Body of pancreas (tissue), 4 donors: Measurements from ENCODE around the gene TRAF4. TPM values are rescaled to one million over a fixed set of nuclear protein-coding genes. Genes with fewer than 3 reads are reported as not detected.

Experiments used
- ATAC-seq: fragments of 150-250 bp; one replicate; pipeline ENCODE4 v1.9.1; 2016
- DNase-seq, 4 donors: peaks; one replicate each; pipeline ENCODE4 v3.0.0-alpha.2; 2019
- H3K27ac ChIP-seq, 4 donors: fragments of 200-600 bp; sonication (generic); 1 replicate in 3 of 4; 2 replicates in 1 of 4; pipeline versions ENCODE4 v1.5.1 to v1.6.1; 2016 to 2019; ENCODE audit warnings: mild to moderate bottlenecking in 1 of 4, mixed read lengths in 1 of 4, moderate library complexity in 1 of 4
- H3K27me3 ChIP-seq, 2 donors: fragments of 200-600 bp; sonication (generic); one replicate each; pipeline ENCODE4 v1.6.0; 2016; ENCODE audit warnings: mild to moderate bottlenecking in 1 of 2
- H3K36me3 ChIP-seq, 2 donors: fragments of 200-600 bp; sonication (generic); replicated peaks in 1 of 2; 2 replicates each; pipeline ENCODE4 v1.5.1; 2016; ENCODE audit warnings: low read depth in 2 of 2; ENCODE audit not compliant: insufficient read depth in 1 of 2
- H3K4me1 ChIP-seq: fragments of 200-600 bp; sonication (generic); one replicate; pipeline ENCODE4 v1.6.0; 2016
- H3K4me3 ChIP-seq, 2 donors: fragments of 200-600 bp; sonication (generic); 1 replicate in 1 of 2; 2 replicates in 1 of 2; pipeline ENCODE4 v1.5.1; 2016 to 2019
- H3K9me3 ChIP-seq, 3 donors: fragments of 200-600 bp; sonication (generic); 1 replicate in 2 of 3; 2 replicates in 1 of 3; pipeline ENCODE4 v1.5.1; 2016
- CTCF ChIP-seq, 7 experiments: fragments of 450-650 bp in 4 of 7; fragments of 200-600 bp in 3 of 7; sonication (generic) in 3 of 7; IDR thresholded peaks; one replicate each; pipeline ENCODE4 v1.5.1; 2016 to 2019; ENCODE audit warnings: antibody characterized with exemption in 7 of 7
- POLR2A ChIP-seq, 3 donors: fragments of 450-650 bp; IDR thresholded peaks; one replicate each; pipeline ENCODE4 v1.6.1; 2016; ENCODE audit warnings: antibody characterized with exemption in 3 of 3, mild to moderate bottlenecking in 2 of 3
- whole genome bisulfite sequencing, 2 donors: methylation state at CpG; one replicate each; pipeline ENCODE4 v1.1.5; 2017; 5-methylcytosine and 5-hydroxymethylcytosine counted together
- intact Hi-C: fragments of 100-400 bp; cut with DNase I; formaldehyde crosslinking; loops from one replicate; pipeline ENCODE4 v1.15.1; 2023
- total RNA-seq, 2 donors: library from RNA; depleted of rRNA; stranded (reverse); fragments of >200 nt; gene quantifications; one replicate each; pipeline ENCODE4 v1.1.0, GENCODE V29; 2016

Gene TRAF4
- total RNA-seq, 2 donors from 2014 or later: 27.5 to 48.1 TPM

GRCh38 chr17:28737770-28738679, 5.8 kb upstream of the TRAF4 start:
- TF ChIP-seq CTCF (IDR thresholded peaks at IDR 0.05) (no peak), POLR2A (IDR thresholded peaks at IDR 0.05) (no peak)
- no peaks in the 10 kb centered on the region for H3K27me3 ChIP-seq
- DNase-seq (no peak), ATAC-seq (no peak)
- 84 to 94% methylated on average over 7 to 17 of the region's 22 CpGs for WGBS, 2 donors
- H3K4me1 ChIP-seq: peaks cover 6% of the 10 kb centered on the region
- H3K9me3 ChIP-seq: no peaks in the 10 kb centered on the region
- intact Hi-C loops: no loop called here
- no peak overlapping the region for H3K27ac ChIP-seq
- H3K4me3 ChIP-seq: no peak overlapping the region
- no peaks in the 10 kb centered on the region for H3K36me3 ChIP-seq

GRCh38 chr17:28738680-28739384, 5.0 kb upstream of the TRAF4 start:
- WGBS, 2 donors: 83 to 96% methylated on average over 8 to 10 of the region's 10 CpGs
- no peak for DNase-seq
- no peak for ATAC-seq
- H3K27me3 ChIP-seq: no peaks in the 10 kb centered on the region
- peaks cover 13% of the 10 kb centered on the region for H3K4me1 ChIP-seq
- H3K27ac ChIP-seq: no peak overlapping the region
- no peak overlapping the region for H3K4me3 ChIP-seq
- H3K36me3 ChIP-seq: no peaks in the 10 kb centered on the region
- intact Hi-C loops: no loop called here
- TF ChIP-seq CTCF (IDR thresholded peaks at IDR 0.05): no peak
- no peak for TF ChIP-seq POLR2A (IDR thresholded peaks at IDR 0.05)
- no peaks in the 10 kb centered on the region for H3K9me3 ChIP-seq

- H3K4me1 ChIP-seq: peaks cover 18% of the 10 kb centered on the region
- DNase-seq: no peak
- no peaks in the 10 kb centered on the region for H3K27me3 ChIP-seq
- ATAC-seq: no peak
- no peaks in the 10 kb centered on the region for H3K9me3 ChIP-seq
- WGBS, 2 donors: 82 to 83% methylated on average over 3 to 10 of the region's 10 CpGs
- no peaks in the 10 kb centered on the region for H3K36me3 ChIP-seq
- intact Hi-C loops: no loop called here
- H3K4me3 ChIP-seq: no peak overlapping the region
- TF ChIP-seq CTCF (IDR thresholded peaks at IDR 0.05): no peak
- H3K27ac ChIP-seq: no peak overlapping the region
These were observed 3.1 kb upstream of the TRAF4 start for GRCh38 chr17:28740406-28741357.

- Histone ChIP-seq H3K36me3 (no peaks in the 10 kb centered on the region), H3K27me3 (no peaks in the 10 kb centered on the region), H3K4me3 (no peak overlapping the region), H3K9me3 (no peaks in the 10 kb centered on the region), H3K27ac (no peak overlapping the region), H3K4me1 (peaks cover 28% of the 10 kb centered on the region)
- ATAC-seq: no peak
- intact Hi-C loops: no loop called here
- no peak for DNase-seq
- WGBS, 2 donors: 62 to 82% methylated on average over 16 to 17 of the region's 19 CpGs
- TF ChIP-seq POLR2A (IDR thresholded peaks at IDR 0.05) (no peak), CTCF (IDR thresholded peaks at IDR 0.05) (no peak)
These were observed 2.2 kb upstream of the TRAF4 start for GRCh38 chr17:28741358-28742349.
